Neutrophil (primary cell): ENCODE data around the gene R3HDM2.

Source experiments
- H3K27ac ChIP-seq: fragments of 200-600 bp; sonication (generic); 2 replicates; pipeline ENCODE4 v1.5.1; 2016; ENCODE audit warnings: mild to moderate bottlenecking, moderate library complexity
- H3K27me3 ChIP-seq: fragments of 200-600 bp; sonication (generic); 2 replicates; pipeline ENCODE4 v1.6.0; 2016; ENCODE audit warnings: mild to moderate bottlenecking
- H3K36me3 ChIP-seq: fragments of 200-600 bp; sonication (generic); 2 replicates; pipeline ENCODE4 v1.5.1; 2017
- H3K4me1 ChIP-seq, 2 experiments: fragments of 200-600 bp in 1 of 2; sonication (generic) in 1 of 2; 1 replicate in 1 of 2; 2 replicates in 1 of 2; pipeline versions ENCODE4 v1.5.1 to v1.6.1; 2013 to 2016; ENCODE audit warnings: low read depth in 1 of 2, low read length in 1 of 2, mild to moderate bottlenecking in 1 of 2, moderate library complexity in 1 of 2; ENCODE audit not compliant: control insufficient read depth in 1 of 2, insufficient read depth in 1 of 2
- H3K4me3 ChIP-seq, 2 experiments: fragments of 200-600 bp in 1 of 2; sonication (generic) in 1 of 2; 1 replicate in 1 of 2; 2 replicates in 1 of 2; pipeline ENCODE4 v1.5.1; 2013 to 2016; ENCODE audit warnings: low read depth in 1 of 2, low read length in 1 of 2, mild to moderate bottlenecking in 1 of 2, moderate library complexity in 1 of 2
- H3K9me3 ChIP-seq: fragments of 200-600 bp; sonication (generic); 2 replicates; pipeline ENCODE4 v1.5.1; 2016
- CTCF ChIP-seq: fragments of 200-600 bp; sonication (generic); IDR thresholded peaks from 2 replicates; pipeline ENCODE4 v1.5.1; 2016; ENCODE audit warnings: antibody characterized with exemption

Gene R3HDM2

GRCh38 chr12:57452937-57453509, 22.2 kb upstream of the R3HDM2 start:
- no peaks in the 10 kb centered on the region for H3K36me3 ChIP-seq
- no peak overlapping the region for H3K27ac ChIP-seq
- H3K4me3 ChIP-seq = no peak overlapping the region
- H3K27me3 ChIP-seq = peaks cover 20% of the 10 kb centered on the region
- peak; percentile 90 for TF ChIP-seq CTCF
- H3K4me1 ChIP-seq = peaks cover 9 to 10% of the 10 kb centered on the region in 2 experiments
- H3K9me3 ChIP-seq = no peaks in the 10 kb centered on the region

GRCh38 chr12:57452181-57452936, 21.5 kb upstream of the R3HDM2 start:
- no peaks in the 10 kb centered on the region for H3K9me3 ChIP-seq
- H3K27me3 ChIP-seq = peaks cover 20% of the 10 kb centered on the region
- H3K36me3 ChIP-seq = no peaks in the 10 kb centered on the region
- peaks cover 10 to 12% of the 10 kb centered on the region in 2 experiments for H3K4me1 ChIP-seq
- TF ChIP-seq CTCF = no peak
- no peak overlapping the region for H3K4me3 ChIP-seq
- no peak overlapping the region for H3K27ac ChIP-seq

GRCh38 chr12:57451233-57451778, 20.5 kb upstream of the R3HDM2 start:
- peaks cover 10 to 12% of the 10 kb centered on the region in 2 experiments for H3K4me1 ChIP-seq
- H3K27ac ChIP-seq = no peak overlapping the region
- H3K4me3 ChIP-seq = no peak overlapping the region
- no peak for TF ChIP-seq CTCF
- H3K9me3 ChIP-seq = no peaks in the 10 kb centered on the region
- peaks cover 11% of the 10 kb centered on the region for H3K27me3 ChIP-seq
- no peaks in the 10 kb centered on the region for H3K36me3 ChIP-seq

GRCh38 chr12:57450057-57450456, 19.2 kb upstream of the R3HDM2 start:
- H3K4me3 ChIP-seq = no peak overlapping the region
- H3K9me3 ChIP-seq = no peaks in the 10 kb centered on the region
- H3K27ac ChIP-seq = no peak overlapping the region
- no peaks in the 10 kb centered on the region for H3K36me3 ChIP-seq
- H3K4me1 ChIP-seq = peaks cover 4 to 9% of the 10 kb centered on the region in 2 experiments
- H3K27me3 ChIP-seq = no peaks in the 10 kb centered on the region
- TF ChIP-seq CTCF = no peak

- TF ChIP-seq CTCF = no peak
- no peaks in the 10 kb centered on the region for H3K27me3 ChIP-seq
- no peaks in the 10 kb centered on the region for H3K36me3 ChIP-seq
These were observed 18.5 kb upstream of the R3HDM2 start for GRCh38 chr12:57449375-57449774.

More at GRCh38 chr12:57449375-57449774, 18.5 kb upstream of the R3HDM2 start:
- Histone ChIP-seq H3K4me3 (no peak overlapping the region), H3K27ac (no peak overlapping the region), H3K9me3 (no peaks in the 10 kb centered on the region), H3K4me1 (peaks cover 0 to 9% of the 10 kb centered on the region in 2 experiments)
